NOMO-1 treated with DMSO at 0.1 percent for 48 hours (cell line): ENCODE results near the gene PAIP1.
"Not testable (repeated sequence)": the region's sequence is repeated elsewhere in the genome, so short reads cannot be mapped to it uniquely, and the experiment has no call there.

Experiments used
- DNase-seq: peaks from one replicate; lab custom pipeline; 2025; ENCODE audit not compliant: unreplicated experiment; lab: John Stamatoyannopoulos, UW

Gene PAIP1, protein sequence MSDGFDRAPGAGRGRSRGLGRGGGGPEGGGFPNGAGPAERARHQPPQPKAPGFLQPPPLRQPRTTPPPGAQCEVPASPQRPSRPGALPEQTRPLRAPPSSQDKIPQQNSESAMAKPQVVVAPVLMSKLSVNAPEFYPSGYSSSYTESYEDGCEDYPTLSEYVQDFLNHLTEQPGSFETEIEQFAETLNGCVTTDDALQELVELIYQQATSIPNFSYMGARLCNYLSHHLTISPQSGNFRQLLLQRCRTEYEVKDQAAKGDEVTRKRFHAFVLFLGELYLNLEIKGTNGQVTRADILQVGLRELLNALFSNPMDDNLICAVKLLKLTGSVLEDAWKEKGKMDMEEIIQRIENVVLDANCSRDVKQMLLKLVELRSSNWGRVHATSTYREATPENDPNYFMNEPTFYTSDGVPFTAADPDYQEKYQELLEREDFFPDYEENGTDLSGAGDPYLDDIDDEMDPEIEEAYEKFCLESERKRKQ

DNA sequence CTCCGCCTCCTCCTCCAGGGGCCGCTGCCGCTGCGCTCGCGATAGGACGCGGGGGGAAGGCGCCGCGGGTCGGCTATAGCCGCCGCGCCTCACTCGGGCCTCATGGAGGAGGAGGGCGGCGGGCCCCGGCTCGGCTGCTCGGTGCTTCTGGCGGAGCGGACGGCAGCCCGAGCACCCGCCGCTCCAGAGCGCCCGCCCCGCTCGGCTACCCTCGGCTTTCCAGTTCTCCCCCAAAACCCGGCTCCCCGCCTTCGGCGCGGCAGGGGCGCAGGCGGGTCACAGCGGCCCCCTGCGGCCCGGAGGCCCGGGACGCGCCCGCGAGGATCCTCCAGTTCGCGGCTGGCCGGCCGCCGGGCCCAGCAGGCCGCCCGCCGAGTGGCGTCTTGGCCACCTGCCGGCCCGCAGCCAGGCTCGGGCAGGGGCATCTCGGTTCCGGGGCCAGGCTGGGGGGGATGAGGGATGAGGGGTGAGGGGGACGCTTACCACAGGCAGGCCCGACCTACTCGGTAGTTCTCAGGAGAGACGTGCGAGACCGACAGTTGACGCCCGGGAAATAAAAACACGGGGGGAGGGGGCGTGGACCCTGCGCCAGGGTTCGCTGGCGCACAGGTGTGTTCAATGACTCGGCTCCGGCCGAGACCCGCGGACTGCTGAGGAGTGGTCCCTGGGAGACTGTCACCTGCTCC lies at the start of gene PAIP1:
TSS of gene PAIP1 (minus strand) at position 221 of the 686 bp plus-strand sequence. CDS start 231 bp downstream, outside the sequence.
- DNase-seq: peak; percentile 93

DNA sequence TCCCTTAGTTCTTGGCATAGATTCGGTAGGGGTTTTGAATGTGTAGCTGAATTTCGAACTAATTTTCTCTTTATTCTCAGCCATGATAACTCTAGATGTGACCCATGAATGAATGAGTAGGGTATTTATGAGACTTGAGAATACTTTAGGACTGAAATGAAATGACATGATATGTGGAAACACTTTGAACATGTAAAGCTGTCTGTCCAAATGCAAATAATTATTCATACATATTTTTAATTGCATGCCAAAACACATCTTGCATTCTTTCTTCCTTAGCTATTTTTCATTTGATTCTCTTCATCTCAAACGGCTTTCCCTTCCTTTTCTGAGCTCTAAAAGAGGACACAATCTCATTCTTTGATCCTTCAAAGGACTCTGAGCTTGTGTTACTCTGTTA lies 49.5 kb upstream of the PAIP1 start:
- no peak for DNase-seq

DNA sequence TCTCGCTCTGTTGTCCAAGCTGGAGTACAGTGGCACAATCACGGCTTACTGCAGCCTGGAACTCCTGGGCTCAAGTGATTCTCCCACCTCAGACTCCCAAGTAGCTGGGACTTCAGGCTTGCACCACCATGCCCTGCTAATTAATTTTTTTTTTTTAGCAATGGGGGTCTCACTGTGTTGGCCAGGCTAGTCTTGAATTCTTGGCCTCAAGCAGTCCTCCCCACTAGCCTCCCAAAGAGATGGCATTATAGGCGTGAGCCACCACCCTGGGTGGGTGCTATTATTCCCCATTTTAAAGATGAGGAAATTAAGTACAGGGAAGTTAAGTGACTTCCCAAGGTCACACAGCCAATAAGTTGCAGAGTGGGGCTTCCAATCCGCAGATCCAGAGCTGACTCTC lies 47.8 kb upstream of the PAIP1 start:
- no peak for DNase-seq

DNA sequence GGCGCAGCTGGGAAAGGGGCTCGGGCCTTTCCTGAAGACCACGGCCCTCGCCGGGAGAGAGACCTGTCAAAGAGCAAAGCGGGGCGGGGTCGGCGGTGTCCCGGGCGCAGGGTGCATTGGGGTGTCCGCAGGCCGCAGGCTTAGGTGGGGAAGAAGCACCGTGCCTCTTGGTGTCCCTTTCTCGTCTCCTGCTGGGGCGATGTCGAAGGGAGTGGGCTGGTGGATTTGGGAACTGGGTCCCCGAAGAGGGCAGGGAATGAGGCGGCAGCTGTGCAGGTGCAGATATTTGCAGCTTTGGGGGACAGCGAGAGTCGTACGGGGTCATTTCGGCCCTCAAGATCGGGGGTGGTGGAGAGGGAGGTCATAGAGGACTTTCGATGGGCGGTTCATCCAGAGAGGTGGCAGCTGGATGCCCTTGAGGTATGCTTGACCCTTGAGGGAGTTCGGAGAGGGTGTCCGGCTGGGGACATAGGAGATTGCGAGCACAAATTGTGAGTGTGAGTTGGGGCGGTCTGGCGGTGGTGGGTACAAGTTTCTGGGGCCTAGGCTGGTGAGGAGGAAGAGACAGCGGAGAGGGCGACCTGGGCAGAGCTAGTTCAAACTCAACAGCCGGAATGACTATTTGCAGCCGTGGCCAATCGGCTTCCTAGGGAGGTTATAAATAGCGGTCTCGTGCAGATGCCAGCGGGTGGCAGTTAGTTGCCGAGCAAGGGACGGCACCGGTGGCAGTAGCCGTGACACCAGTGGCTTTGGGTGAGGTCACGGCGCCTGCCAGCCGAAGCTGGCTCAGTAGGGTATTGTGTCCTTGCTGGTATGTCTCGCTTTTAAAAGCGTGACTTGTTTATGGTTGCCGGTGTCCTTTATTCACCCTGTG lies 46.7 kb upstream of the PAIP1 start:
- peak; percentile 98 for DNase-seq

DNA sequence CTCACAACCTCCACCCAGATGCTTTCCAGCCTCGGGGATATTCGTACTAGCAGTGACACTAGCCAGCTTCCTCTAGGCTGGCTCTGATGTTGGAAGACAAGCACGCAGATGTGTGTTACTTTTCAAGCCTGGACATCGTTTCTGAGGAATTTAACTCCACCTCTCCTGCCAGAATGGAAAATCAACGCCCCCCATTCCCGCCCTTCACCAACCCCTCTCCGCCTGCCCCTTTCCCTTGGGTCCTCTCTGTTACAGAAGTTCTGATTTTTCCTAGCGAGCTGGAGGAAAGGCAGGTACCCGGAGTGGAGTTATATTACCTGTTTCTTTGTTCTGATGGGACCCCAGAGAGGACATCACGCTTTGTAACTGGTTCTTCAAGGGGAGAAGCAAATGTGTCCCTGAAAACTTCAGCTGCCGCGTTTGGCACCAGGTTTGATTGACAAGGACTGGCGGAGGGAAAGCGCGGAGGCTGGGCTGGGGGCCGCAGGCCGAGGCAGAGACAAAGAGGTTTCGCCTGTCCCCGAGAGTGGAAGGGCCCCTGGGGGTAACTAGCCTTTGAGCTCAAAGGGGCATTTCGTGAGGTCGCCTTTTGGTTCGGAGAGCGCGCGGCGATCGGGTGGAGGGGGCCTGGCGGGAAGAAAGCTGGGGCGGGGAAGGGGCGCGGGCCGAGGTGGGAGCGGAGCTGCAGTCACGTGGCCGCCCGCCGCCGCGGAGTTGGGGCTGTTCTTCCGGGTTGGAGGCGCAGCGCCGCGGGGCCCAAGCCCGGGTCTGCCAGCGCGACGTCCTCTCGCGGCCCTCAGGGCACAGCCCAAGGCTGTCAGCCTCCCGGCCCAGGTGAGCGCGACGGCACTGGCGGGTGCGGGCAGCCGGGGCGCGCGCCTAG lies 45.8 kb upstream of the PAIP1 start, which contains the start of gene NNT:
TSS of gene NNT (plus strand) at position 720 of the 883 bp plus-strand sequence. CDS start 6,016 bp downstream, outside the sequence.
- DNase-seq: peak; percentile 83

DNA sequence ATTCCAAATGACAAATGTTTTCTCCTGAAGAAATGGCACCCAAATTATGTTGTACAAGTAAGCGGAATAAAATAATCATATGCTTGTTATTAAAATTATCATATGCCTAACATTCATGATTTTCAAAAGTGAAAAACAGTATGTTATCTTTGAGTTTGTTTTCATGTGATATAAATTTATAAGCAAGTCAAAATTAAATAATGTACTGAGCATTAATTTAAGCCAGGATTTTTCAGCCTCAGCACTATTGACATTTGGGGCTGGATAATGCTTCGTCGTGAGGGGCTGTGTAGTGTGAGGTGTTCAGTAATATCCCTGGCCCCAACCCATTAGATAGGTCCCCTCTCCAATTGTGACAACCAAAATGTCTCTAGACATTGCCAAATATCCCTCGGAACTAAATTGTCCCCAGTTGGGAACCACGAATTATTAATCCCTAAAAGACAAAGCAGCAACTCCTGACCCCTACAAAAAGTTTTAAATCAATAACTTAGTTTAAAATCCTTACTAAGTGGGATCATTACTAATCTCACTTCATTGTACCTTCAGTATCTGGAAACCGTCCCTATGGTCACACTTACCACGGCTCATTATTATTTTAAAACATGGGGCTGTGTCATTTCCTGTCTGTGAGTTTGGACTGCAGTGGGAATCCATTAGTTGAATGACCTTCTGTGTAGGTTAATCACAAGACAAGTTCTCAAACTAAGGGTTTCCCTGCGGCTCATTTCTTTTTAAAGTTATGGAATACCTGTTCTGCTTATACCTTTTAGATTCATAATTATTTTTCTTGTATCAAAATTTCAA lies 44.8 kb upstream of the PAIP1 start:
- peak; percentile 54 for DNase-seq

DNA sequence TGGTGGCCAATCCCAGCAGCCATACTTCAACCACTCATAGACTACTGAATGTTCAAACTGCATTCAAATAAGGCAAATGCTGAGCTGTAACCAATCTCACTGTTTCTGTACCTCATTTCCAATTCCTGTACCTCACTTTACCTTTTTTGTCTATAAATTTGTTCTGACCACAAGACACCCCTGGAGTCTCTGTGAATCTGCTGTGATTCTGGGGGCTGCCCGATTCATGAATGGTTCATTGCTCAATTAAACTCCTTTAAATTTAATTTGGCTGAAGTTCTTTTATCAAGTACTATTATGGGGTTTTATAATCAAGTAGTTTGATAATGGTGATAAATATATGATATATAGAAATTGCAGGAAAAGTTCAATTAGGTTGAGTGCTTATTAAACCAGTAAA lies 42.0 kb upstream of the PAIP1 start:
- not testable (repeated sequence) for DNase-seq

DNA sequence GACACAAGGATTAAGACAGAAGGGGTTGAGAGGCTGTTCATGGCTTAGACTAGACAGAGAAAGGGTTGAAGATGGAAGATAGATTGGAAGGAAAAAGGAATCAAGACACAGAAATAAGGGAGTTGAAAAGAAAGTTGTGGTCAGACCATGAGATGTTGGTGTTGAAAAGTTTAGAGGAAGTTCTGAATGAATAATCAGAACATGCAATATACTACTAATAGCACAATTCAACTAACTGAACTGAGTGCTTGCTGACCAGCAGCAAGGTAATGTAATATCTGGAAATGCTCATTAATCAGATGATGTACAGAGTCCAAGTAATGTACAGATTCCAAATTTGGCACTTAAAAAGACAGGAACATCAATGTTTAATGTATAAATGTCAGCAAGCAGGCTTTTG lies 35.5 kb upstream of the PAIP1 start:
- peak; percentile 42 for DNase-seq

DNA sequence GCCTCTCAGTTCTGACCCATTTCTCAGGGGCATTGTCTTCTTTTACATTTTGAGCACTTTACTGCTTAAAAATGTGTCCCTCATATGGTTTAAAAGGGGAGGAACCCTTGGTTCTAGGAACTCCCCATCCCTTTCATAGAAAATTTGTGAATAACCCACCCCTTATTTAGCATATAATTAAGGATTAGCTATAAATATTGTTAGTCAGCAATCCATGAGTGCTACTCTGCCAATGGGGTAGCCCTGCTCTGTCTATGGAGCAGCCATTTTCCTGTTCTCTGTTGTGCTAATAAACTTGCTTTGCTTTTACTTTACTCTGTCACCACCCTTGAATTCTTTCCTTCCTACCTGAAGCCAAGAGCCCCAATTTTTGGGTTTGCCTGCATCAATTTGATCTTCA lies 33.8 kb upstream of the PAIP1 start:
- DNase-seq: no peak

DNA sequence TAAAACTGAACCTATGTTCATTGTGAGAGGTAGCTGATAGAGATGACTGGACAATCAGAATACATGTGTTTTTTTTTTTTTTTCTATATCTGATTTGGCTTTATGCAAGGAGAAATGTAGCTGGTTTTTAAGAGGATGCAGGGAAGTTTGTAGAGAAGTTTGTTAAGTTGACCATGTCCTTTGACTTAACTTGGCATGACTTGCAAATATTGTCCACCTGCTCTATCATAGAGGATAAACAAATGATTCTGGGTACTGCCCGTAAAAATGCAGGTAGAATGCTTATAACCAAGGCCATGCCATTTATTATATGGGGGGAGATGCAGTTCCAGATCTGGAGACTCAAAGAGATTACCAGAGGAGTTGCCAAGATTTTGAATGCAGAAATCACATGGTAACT lies 32.4 kb upstream of the PAIP1 start:
- no peak for DNase-seq

DNA sequence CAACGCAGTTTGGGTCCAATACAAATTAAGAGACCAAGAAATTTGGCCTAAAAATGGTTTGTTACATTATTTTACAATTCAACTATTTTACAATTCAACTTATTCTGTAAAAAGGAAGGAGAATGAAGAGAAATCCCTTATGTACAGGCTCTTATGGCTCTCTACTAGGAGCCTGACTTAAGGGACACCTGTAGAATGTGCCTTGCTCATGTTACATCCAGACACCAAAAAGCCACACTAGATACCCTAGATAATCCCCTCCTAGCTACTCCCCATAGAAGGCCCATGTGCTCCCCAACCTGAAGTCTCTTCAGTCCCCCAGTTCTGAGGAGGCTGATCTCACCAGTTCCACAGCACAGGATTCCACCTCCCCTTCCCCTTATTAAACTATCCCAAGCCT lies 32.0 kb upstream of the PAIP1 start:
- DNase-seq: no peak

DNA sequence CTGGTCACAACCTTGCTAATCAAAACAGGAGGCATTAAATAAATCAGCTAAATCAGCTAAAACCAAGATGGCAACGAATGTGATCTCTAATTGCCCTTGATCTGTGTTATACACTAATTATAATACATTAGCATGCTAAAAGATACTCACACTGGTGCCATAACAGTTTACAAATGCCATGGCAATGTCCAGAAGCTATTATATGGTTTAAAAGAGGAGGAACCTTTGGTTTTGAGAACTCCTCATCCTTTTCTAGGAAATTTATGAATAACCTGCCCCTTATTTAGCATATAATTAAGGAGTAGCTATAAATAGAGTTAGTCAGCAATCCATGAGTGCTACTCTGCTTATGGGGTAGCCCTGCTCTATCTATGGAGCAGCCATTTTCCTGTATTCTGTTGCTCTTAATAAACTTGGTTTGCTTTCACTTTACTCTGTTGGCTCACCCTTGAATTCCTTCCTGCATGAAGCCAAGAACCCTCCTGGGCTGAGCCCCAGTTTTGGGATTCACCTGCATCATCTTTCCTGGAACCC lies 27.4 kb upstream of the PAIP1 start:
- DNase-seq: no peak

DNA sequence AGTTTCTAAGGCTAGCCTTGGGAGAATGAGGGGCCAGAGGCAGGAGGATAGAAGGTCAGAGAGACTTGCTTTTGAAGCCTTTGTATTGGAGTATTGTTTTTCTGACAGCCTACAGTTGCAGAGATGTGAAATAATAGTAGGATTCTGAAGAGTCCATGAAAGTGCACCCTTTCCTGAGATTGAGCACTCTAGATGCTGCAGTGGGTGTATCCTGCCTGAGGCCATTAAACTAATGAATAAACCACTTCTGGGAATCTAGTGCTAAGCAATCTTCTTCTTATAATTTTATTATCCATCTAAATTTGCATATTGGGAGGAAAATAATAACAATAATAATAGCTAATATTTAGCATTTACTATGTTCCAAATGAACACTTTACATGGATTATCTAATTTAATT lies 26.8 kb upstream of the PAIP1 start:
- no peak for DNase-seq

DNA sequence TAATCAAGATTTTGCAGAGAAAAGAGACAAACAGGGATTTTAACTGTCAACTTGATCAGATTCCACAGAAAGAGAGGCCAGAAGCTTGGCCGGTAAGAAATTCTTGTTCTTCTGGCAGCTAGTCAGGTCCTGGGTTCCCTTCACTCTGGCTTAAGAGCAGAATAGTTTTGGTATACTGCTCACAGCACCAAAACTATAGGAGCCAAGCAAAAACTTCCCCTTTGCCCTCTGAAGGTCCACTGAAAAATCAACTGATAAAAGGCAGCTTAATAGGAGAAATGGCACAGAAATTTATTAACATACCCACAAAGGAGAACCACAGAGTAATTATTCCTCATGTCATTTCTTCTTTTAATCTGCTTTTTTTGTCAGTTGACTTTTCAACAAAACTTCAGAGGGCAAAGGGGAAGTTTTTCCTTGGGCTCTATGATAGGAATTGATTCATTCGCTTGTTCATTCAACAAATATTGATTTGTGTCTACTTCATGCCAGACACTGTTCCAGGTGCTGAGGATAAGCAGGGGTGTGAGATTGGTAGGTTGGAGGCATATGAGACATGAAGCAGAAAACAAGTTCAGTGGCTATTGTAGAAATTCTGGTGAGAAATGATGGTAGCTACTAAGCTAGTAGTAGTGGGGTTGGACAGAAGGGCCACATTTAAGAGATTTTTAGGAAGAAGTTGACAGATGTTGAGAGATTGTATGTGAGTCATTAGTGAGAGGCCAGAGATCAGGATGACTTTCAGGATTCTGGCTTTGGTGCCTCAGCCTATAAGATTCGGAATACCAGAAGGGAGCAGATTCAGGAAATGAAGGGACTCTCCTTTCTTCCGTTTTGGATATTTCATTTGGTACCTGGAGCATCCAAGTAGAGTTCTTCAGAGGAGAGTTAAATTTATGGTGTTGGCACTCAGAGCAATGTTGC lies 25.5 kb upstream of the PAIP1 start:
- peak; percentile 19 for DNase-seq

DNA sequence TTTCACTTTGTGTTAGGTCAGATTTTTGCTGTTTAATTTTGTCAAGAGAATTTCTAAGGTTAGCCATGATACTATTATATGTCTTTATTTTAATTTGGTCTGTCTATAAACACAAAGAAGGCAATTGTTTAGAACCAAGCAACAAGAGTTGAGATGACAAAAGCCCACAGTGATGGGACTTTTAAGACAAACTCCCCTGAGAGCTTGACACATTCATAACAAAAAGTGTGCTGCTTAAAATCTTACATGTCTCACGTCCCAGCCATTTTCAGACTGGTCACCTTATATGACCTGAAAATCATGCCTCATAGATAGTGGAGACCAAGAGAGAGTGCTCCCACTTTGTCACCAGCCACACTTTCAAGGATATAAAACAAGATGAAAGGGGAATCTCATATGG lies 24.5 kb upstream of the PAIP1 start:
- DNase-seq: no peak

DNA sequence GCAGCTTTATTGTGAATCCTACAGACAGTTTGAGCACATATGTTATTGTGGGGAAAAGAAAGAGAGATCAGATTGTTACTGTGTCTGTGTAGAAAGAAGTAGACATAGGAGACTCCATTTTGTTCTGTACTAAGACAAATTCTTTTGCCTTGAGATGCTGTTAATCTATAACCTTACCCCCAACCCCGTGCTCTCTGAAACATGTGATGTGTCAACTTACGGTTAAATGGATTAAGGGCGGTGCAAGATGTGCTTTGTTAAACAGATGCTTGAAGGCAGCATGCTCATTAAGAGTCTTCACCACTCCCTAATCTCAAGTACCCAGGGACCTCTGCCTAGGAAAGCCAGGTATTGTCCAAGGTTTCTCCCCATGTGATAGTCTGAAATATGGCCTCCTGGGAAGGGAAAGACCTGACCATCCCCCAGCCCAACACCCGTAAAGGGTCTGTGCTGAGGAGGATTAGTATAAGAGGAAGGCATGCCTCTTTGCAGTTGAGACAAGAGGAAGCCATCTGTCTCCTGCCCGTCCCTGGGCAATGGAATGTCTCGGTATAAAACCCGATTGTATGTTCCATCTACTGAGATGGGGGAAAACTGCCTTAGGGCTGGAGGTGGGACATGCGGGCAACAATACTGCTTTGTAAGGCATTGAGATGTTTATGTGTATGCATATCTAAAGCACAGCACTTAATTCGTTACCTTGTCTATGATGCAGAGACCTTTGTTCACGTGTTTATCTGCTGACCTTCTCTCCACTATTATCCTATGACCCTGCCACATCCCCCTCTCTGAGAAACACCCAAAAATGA lies 23.7 kb upstream of the PAIP1 start:
- DNase-seq: not testable (repeated sequence)

DNA sequence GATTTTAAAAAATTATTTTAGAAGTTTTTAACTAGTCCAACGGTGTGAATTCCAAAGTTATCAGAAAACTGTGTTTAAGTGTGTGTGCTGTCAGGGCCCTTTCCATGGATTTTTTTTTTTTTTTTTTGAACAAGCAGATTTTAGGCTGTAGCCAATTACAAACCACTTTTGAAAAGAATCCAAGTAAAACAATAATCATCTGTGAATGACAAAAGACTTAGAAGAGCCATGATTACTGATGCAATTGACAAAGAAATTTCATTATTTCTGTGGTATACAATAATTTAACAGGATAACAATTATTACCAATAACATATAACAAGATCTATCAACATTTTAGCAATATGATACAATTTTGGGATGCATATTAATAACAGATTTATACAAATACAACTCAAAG lies 16.2 kb upstream of the PAIP1 start:
- no peak for DNase-seq
